RPMI7951 (cell line): ENCODE data around the gene PTGER3. TPM values are rescaled to one million over a fixed set of nuclear protein-coding genes. Genes with fewer than 3 reads are reported as not detected.
"Not testable (repeated sequence)": the region's sequence is repeated elsewhere in the genome, so short reads cannot be mapped to it uniquely, and the experiment has no call there.

Experiments used
- DNase-seq: peaks from one replicate; pipeline ENCODE4 v3.0.0-alpha.2; 2012; ENCODE audit warnings: low read depth
- total RNA-seq: library from RNA; depleted of rRNA; stranded (reverse); fragments of >200 nt; shearing (Covaris generic); gene quantifications from 2 replicates; pipeline ENCODE4 v1.2.3, GENCODE V29; 2014

PTGER3 gene
- total RNA-seq, 1 experiment from 2014 or later, result 0.12 TPM

- DNase-seq, result no peak
Measured at GRCh38 chr1:71002709-71003475, 44.7 kb downstream of the PTGER3 start.

GRCh38 chr1:71001624-71002023 is 46.0 kb downstream of the PTGER3 start:
- DNase-seq, result no peak

- DNase-seq, result no peak
Measured at GRCh38 chr1:70997793-70998192, 49.8 kb downstream of the PTGER3 start.

- DNase-seq, result no peak
Measured at GRCh38 chr1:70994753-70995268, 52.8 kb downstream of the PTGER3 start.

- no peak for DNase-seq
Measured at GRCh38 chr1:70993798-70994197, 53.8 kb downstream of the PTGER3 start.

- DNase-seq, result no peak
Measured at GRCh38 chr1:70992521-70992920, 55.1 kb downstream of the PTGER3 start.

GRCh38 chr1:70990469-70991253 is 57.0 kb downstream of the PTGER3 start:
- no peak for DNase-seq

GRCh38 chr1:70987497-70987896 is 60.1 kb downstream of the PTGER3 start:
- no peak for DNase-seq

GRCh38 chr1:70985776-70986225 is 61.8 kb downstream of the PTGER3 start:
- DNase-seq, result not testable (repeated sequence)

- peak; percentile 1 for DNase-seq
Measured at GRCh38 chr1:70985278-70985677, 62.3 kb downstream of the PTGER3 start.

- DNase-seq, result no peak
Measured at GRCh38 chr1:70980361-70980760, 67.3 kb downstream of the PTGER3 start.

- no peak for DNase-seq
Measured at GRCh38 chr1:70979881-70980280, 67.7 kb downstream of the PTGER3 start.

- DNase-seq, result no peak
Measured at GRCh38 chr1:70979313-70979712, 68.3 kb downstream of the PTGER3 start.

- no peak for DNase-seq
Measured at GRCh38 chr1:70978623-70979022, 69.0 kb downstream of the PTGER3 start.

- no peak for DNase-seq
Measured at GRCh38 chr1:70977575-70977974, 70.0 kb downstream of the PTGER3 start.

GRCh38 chr1:70977041-70977440 is 70.6 kb downstream of the PTGER3 start:
- no peak for DNase-seq

GRCh38 chr1:70973754-70974153 is 73.9 kb downstream of the PTGER3 start:
- no peak for DNase-seq

GRCh38 chr1:70970407-70970806 is 77.2 kb downstream of the PTGER3 start:
- DNase-seq, result no peak

- peak; percentile 2 for DNase-seq
Measured at GRCh38 chr1:70966018-70966638, 81.5 kb downstream of the PTGER3 start.

GRCh38 chr1:70963374-70963773 is 84.2 kb downstream of the PTGER3 start:
- no peak for DNase-seq

GRCh38 chr1:70961374-70961975 is 86.1 kb downstream of the PTGER3 start:
- DNase-seq, result no peak
